ENCODE data around the gene PARP11.

- TF ChIP-seq EZH2phosphoT487 (conservative IDR thresholded peaks at IDR 0.05; ENCODE audit: low read length) (no peak), CTCF (IDR thresholded peaks at IDR 0.05; ENCODE audit: insufficient read depth, low read length, poor library complexity, severe bottlenecking) (no peak)
Observed at GRCh38 chr12:3832738-3833137, 40.5 kb downstream of the PARP11 start.
